A673 (cell line): ENCODE measurements around the gene PIAS1.

ENCODE experiments used
- EZH2 ChIP-seq: fragments of 200-600 bp; sonication (generic); IDR thresholded peaks from 2 replicates; pipeline ENCODE4 v1.6.1; 2017; ENCODE audit warnings: borderline replicate concordance, low read depth, mild to moderate bottlenecking, mixed read lengths, antibody characterized with exemption, low read length; ENCODE audit not compliant: poor library complexity, severe bottlenecking
- TF ChIP-seq, protein P1 (sequence below): fragments of 300-800, 200-600 bp; sonication (generic); conservative IDR thresholded peaks from 2 replicates; pipeline ENCODE4 v1.5.1; 2017; ENCODE audit warnings: low read depth, mild to moderate bottlenecking, antibody characterized with exemption, low read length, moderate library complexity, mixed read lengths

GRCh38 chr15:68053001-68053400 is 1.1 kb upstream of the PIAS1 start:
- TF ChIP-seq, protein P1, sequence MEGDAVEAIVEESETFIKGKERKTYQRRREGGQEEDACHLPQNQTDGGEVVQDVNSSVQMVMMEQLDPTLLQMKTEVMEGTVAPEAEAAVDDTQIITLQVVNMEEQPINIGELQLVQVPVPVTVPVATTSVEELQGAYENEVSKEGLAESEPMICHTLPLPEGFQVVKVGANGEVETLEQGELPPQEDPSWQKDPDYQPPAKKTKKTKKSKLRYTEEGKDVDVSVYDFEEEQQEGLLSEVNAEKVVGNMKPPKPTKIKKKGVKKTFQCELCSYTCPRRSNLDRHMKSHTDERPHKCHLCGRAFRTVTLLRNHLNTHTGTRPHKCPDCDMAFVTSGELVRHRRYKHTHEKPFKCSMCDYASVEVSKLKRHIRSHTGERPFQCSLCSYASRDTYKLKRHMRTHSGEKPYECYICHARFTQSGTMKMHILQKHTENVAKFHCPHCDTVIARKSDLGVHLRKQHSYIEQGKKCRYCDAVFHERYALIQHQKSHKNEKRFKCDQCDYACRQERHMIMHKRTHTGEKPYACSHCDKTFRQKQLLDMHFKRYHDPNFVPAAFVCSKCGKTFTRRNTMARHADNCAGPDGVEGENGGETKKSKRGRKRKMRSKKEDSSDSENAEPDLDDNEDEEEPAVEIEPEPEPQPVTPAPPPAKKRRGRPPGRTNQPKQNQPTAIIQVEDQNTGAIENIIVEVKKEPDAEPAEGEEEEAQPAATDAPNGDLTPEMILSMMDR = no peak
- no peak for TF ChIP-seq EZH2
